Fibroblast of mammary gland (primary cell): ENCODE measurements around the gene TBC1D9B.
"Not testable (repeated sequence)": the region's sequence is repeated elsewhere in the genome, so short reads cannot be mapped to it uniquely, and the experiment has no call there.

Source experiments
- DNase-seq: peaks from one replicate; pipeline ENCODE4 v3.0.0-alpha.2; 2010; ENCODE audit warnings: low read depth
- H3K4me3 ChIP-seq: 2 replicates; pipeline ENCODE4 v1.5.1; 2011; ENCODE audit warnings: low read depth, mild to moderate bottlenecking, low read length, moderate library complexity; ENCODE audit not compliant: control insufficient read depth
- TF ChIP-seq, protein P1 (sequence below): conservative IDR thresholded peaks from 2 replicates; pipeline ENCODE4 v1.5.1; 2011; ENCODE audit warnings: low read depth, low read length, inconsistent platforms; ENCODE audit not compliant: control insufficient read depth, insufficient read depth

TBC1D9B gene

DNA sequence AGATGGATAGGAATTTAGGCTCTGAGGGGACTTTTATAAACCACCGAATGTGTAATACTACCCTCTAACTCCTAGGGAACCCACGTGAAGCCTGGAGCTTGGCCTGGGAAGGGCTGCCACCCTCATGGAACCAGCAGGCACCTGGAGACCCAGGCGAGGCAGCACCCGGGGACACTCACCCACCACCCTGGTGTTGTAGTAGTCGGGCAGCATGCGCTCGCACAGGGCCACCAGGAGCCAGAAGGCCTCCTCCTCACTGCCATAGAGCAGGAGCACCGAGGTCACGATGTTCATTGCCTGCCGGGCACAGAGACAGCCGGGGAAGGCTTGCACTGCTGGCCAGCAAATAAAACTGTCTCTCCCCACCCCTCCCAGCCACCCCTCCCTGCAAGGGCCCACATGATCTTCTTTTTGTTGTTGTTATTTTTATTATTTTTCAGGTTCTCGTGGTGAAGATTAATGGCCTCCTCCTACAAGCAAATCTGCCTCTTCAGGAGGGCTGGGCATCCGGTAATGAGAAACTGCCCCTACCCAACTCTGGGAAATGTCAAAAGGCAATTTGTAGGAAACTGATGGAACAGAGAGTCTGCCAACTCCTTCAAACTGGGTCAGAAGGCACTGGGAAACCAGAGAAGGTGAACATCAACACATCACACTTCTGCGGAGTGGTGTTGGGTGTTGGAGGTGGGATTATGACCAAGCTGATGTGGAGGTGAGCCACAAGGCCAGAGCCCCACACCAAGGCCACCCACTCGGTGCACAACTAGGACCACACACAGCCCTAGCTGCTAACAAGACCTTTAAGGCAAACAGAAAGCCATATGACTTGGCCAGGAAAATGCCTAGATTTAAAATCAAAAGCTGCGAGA, 31.7 kb downstream of the TBC1D9B start:
- DNase-seq: no peak
- TF ChIP-seq, protein P1, sequence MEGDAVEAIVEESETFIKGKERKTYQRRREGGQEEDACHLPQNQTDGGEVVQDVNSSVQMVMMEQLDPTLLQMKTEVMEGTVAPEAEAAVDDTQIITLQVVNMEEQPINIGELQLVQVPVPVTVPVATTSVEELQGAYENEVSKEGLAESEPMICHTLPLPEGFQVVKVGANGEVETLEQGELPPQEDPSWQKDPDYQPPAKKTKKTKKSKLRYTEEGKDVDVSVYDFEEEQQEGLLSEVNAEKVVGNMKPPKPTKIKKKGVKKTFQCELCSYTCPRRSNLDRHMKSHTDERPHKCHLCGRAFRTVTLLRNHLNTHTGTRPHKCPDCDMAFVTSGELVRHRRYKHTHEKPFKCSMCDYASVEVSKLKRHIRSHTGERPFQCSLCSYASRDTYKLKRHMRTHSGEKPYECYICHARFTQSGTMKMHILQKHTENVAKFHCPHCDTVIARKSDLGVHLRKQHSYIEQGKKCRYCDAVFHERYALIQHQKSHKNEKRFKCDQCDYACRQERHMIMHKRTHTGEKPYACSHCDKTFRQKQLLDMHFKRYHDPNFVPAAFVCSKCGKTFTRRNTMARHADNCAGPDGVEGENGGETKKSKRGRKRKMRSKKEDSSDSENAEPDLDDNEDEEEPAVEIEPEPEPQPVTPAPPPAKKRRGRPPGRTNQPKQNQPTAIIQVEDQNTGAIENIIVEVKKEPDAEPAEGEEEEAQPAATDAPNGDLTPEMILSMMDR: no peak
- no peak overlapping the region for H3K4me3 ChIP-seq

DNA sequence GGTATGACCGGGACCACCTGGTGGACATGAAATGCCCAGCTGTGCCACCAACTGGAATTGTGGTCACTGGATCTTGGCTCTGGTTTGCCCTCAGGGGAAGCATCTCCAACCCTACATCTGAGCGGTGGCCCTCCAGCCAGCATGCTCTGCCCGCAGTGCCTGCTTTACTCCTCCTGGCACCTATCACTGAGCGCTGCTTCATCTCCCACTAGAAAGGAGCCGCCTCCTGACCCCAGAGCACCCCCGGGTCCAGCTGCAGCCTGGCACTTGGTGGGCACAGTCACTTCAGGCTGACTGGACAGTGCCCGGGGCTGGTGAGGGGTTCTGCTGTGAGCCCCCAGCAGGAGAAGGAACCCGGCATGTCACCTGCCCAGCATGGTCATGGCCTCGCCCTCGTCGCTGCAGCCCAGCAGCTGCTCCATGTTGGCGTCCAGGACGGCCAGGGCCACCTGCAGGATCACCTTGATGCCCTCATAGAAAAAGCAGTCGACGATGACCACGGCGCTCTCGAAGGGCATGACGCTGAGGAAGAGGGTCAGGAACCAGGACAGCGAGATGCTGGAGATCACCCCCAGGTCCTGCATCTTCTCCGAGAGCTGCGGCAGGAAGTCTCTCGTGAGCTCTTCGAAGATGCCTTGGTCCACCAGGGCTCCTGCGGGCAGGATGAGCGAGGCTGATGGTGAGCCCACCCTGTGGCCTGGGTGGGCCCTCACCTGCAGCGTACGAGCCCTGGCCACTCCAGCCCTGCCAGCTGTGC, 33.0 kb downstream of the TBC1D9B start:
- no peak for DNase-seq
- H3K4me3 ChIP-seq: no peak overlapping the region
- TF ChIP-seq, protein P1: no peak

DNA sequence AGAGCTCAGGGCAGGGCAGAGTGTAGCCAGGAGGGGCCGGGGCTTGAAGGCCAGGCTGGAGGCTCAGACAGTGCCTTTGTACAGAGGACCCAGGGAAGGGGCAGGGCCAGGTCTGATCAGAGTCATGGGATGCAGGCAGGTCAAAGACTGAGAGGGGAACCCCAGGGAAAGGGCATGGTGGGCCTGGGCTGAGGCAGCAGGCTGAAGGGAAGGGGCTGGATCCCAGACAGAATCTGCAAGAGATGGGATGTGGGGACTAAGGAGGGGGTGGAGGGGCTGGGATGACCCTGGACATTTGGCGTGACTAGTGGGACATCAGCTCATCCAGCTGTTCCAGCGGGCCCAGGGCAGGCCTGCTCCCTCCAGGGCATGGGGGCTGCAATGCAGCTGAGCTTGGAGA, 33.6 kb downstream of the TBC1D9B start:
- DNase-seq: no peak
- H3K4me3 ChIP-seq: no peak overlapping the region
- TF ChIP-seq, protein P1: no peak

DNA sequence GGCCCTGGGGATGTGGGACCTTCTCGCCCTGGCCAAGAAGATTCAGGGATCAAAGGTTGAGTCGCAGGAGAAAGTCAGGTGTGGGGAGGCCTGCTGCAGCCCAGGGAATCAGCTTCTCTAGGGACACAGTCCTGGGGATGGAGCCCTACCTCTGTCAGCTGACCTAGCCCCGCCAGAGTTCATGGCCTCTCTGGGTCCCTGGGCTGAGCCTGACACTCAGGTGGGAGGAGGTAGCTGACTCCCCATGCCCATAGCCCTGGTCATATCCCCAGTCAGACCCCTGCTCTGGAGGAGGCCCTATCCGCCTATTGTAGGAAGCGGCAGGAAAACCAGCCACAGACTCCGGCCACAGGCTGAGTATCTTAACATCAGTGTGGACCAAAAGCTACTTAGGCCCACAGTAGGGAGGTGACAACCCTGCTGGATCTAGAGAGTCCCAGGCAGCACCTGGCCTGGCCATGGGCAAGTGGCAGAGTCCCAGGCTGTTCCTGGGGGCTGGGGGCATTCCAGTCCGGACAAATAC, 34.0 kb downstream of the TBC1D9B start:
- no peak for DNase-seq
- no peak overlapping the region for H3K4me3 ChIP-seq
- TF ChIP-seq, protein P1: no peak

DNA sequence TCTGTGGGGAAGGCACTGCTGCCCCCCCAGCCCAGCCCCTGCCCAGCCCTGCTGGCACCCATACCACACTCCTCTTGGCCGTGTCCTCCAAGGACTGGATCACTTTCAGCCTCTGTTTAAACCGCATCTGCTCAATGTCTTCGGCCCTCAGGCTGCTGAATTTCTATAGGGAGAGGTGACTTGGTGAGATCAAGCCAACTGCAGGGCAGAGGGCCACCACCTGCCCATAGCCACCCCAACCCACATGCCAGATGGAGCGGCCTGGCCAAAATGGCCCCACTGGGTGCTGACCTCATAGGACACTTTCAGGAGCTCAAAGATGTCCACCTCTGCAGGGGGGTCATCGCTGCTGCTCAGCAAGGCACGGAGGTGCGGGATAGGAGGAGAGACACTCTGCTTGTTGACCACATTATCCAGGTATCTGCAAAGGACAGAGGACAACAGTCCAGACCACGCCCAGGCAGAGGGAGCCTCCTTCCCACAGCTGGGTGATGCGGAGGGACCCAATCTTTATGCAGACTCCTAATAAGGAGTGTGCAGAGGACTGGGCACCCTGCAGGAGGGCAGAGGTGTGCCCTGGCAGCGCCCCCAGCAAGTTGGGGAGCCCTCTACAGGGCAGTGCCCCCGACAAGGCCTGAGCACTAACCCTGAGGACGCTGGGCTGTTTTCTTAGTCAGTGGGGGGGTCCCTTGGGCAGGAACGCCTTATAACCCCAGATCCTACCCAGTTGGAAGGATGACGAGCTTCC, 34.7 kb downstream of the TBC1D9B start:
- TF ChIP-seq, protein P1: no peak
- no peak overlapping the region for H3K4me3 ChIP-seq
- no peak for DNase-seq

DNA sequence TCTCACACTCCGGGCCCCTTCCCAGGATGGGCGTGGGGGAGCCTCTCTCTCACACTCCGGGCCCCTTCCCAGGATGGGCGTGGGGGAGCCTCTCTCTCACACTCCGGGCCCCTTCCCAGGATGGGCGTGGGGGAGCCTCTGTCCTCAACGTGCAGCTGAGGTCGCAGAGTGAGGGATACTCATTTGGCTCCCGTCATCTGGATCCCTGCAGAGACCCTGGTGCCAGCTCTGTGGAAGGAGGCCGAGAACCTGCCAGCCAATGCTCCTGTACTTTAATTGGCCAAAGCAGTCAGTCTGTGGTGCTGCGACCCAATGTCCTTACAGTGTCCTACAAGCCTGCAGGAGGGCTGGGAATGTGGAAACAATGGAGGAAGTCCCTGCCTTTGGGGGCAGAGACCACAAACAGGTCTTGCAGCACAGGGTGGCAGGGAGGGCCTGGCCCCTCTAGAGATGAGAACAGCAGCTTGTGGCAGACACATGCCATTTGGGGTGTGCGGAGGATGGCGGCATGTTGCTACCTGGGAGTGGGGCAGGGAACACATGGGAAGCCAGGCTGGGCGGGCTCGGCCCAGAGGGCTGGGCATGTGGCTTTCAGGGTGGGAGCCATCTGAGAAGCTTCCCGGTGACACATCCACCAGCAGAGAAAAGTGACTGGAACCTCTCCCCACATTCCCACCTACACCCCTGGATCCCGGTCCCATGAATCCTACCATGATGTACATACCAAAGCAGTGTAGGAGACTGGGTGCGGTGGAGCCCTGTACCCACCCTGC, 35.5 kb downstream of the TBC1D9B start:
- H3K4me3 ChIP-seq: no peak overlapping the region
- TF ChIP-seq, protein P1: no peak
- DNase-seq: no peak

DNA sequence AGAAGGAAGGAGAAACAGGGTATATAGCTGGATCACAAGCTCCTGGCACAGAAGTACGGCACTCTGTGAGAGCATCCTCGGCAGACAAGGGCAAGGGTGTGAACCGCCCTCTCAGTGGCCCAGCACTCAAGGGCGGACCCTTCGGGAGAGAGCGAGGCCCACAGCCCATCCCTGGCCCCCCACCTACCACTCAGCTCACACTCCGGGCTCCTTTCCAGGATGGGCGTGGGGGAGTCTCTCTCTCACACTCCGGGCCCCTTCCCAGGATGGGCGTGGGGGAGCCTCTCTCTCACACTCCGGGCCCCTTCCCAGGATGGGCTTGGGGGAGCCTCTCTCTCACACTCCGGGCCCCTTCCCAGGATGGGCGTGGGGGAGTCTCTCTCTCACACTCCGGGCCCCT, 36.2 kb downstream of the TBC1D9B start:
- H3K4me3 ChIP-seq, DNase-seq: not testable (repeated sequence)
